Measurements from ENCODE around the gene SLC24A1.

SLC24A1 gene

DNA sequence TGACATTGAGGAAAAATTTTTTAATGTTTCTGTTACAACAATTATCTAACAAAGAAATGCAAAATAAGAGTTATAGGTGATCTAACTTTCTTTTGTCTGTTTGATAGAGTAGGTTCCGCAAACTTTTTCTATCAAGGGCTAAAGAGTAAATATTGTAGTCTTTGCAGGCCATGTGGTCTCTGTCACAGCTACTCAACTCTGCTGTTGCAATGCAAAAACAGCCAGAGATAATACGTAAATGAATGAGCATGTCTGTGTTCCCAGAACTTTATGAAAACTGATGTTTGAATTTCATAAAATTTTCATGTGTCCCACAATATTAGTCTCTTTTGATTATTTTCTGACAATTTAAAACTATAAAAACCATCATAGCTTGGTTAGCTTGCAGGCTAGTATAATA, 73.3 kb downstream of the SLC24A1 start:
- TF ChIP-seq CTCF (IDR thresholded peaks at IDR 0.05) (no peak), ZFX (IDR thresholded peaks at IDR 0.05; ENCODE audit: borderline replicate concordance) (no peak)
- H3K27ac ChIP-seq = no peak overlapping the region

Data from 22Rv1 (cell line).